Common myeloid progenitor, CD34-positive (primary cell): ENCODE measurements around the gene TCTN3.
A peak's percentile ranks its signal among the peaks of the same experiment; 100 is the strongest.
"Not testable (repeated sequence)": the region's sequence is repeated elsewhere in the genome, so short reads cannot be mapped to it uniquely, and the experiment has no call there.

Source experiments
- CTCF ChIA-PET: fragments of 350-600 bp; sonication (Branson Sonifier 250); formaldehyde crosslinking; loops from one replicate; lab custom pipeline; 2021; ENCODE audit warnings: antibody characterized with exemption; lab: Charles Lee
- POLR2A ChIA-PET: fragments of 350-600 bp; sonication (Branson Sonifier 250); formaldehyde crosslinking; loops from one replicate; lab custom pipeline; 2021; ENCODE audit warnings: antibody characterized with exemption; lab: Charles Lee
- DNase-seq, 3 donors: peaks; one replicate each; pipeline versions ENCODE4 v3.0.0 to v3.0.0-alpha.2; 2013
- H3K27ac ChIP-seq, 2 experiments: 1 replicate in 1 of 2; 2 replicates in 1 of 2; pipeline ENCODE4 v1.7.0; 2013; ENCODE audit warnings: inconsistent platforms in 2 of 2, low read length in 2 of 2, mild to moderate bottlenecking in 2 of 2, low read depth in 1 of 2, moderate library complexity in 1 of 2; ENCODE audit not compliant: severe bottlenecking in 2 of 2, insufficient read depth in 1 of 2, poor library complexity in 1 of 2
- H3K27me3 ChIP-seq, 5 experiments: replicated peaks in 2 of 5; 1 replicate in 3 of 5; 2 replicates in 2 of 5; pipeline versions ENCODE4 v1.6.1 to v1.7.0; 2013; ENCODE audit warnings: low read length in 4 of 5, mild to moderate bottlenecking in 2 of 5, moderate library complexity in 2 of 5, inconsistent platforms in 1 of 5; ENCODE audit not compliant: insufficient read depth in 5 of 5, control insufficient read depth in 4 of 5
- H3K36me3 ChIP-seq, 4 experiments: 1 replicate in 2 of 4; 2 replicates in 2 of 4; pipeline versions ENCODE4 v1.6.1 to v1.7.0; 2013; ENCODE audit warnings: low read length in 3 of 4, control low read depth in 1 of 4, mild to moderate bottlenecking in 1 of 4; ENCODE audit not compliant: control insufficient read depth in 4 of 4, insufficient read depth in 4 of 4
- H3K4me1 ChIP-seq, 4 experiments: 1 replicate in 3 of 4; 2 replicates in 1 of 4; pipeline versions ENCODE4 v1.6.1 to v1.7.1; 2013; ENCODE audit warnings: low read length in 3 of 4, mild to moderate bottlenecking in 3 of 4, control low read depth in 1 of 4, inconsistent platforms in 1 of 4, moderate library complexity in 1 of 4; ENCODE audit not compliant: control insufficient read depth in 4 of 4, insufficient read depth in 4 of 4; ENCODE audit errors: control extremely low read depth in 1 of 4
- H3K4me3 ChIP-seq, 7 experiments: 1 replicate in 4 of 7; 2 replicates in 3 of 7; pipeline versions ENCODE4 v1.5.1 to v1.7.0; 2013; ENCODE audit warnings: mild to moderate bottlenecking in 7 of 7, low read length in 6 of 7, moderate library complexity in 6 of 7, inconsistent platforms in 2 of 7, low read depth in 2 of 7, control low read depth in 1 of 7; ENCODE audit not compliant: insufficient read depth in 4 of 7, control insufficient read depth in 1 of 7; ENCODE audit errors: extremely low read depth in 1 of 7
- H3K9me3 ChIP-seq, 5 experiments: 1 replicate in 4 of 5; 2 replicates in 1 of 5; pipeline versions ENCODE4 v1.6.1 to v1.7.1; 2013; ENCODE audit warnings: low read length in 4 of 5, mild to moderate bottlenecking in 2 of 5, inconsistent platforms in 1 of 5, low read depth in 1 of 5, moderate library complexity in 1 of 5; ENCODE audit not compliant: control insufficient read depth in 4 of 5, insufficient read depth in 2 of 5; ENCODE audit errors: control extremely low read depth in 1 of 5
- WGBS: methylation state at CpG from one replicate; pipeline ENCODE4 v1.1.5; 2013; ENCODE audit not compliant: insufficient coverage; 5-methylcytosine and 5-hydroxymethylcytosine counted together

TCTN3 gene

GRCh38 chr10:95691281-95691680 is 2.4 kb downstream of the TCTN3 start:
- H3K36me3 ChIP-seq: peaks cover 6 to 46% (median 28%) of the 10 kb centered on the region in 4 experiments
- no peaks in the 10 kb centered on the region for H3K27me3 ChIP-seq
- POLR2A ChIA-PET: no interaction called here
- CTCF ChIA-PET: interaction anchor here (0.8 to 5.4 kb wide), 2 partner anchors 11 to 151 kb away, joined by 3 to 110 read pairs; no protein-coding TSS in a partner anchor
- H3K9me3 ChIP-seq: no peaks in the 10 kb centered on the region
- no CpG with 5 or more reads among the region's 2 CpGs for WGBS
- peak in 2 of 3 donors; percentile 7 for DNase-seq
- no peak overlapping the region for H3K27ac ChIP-seq
- no peak overlapping the region for H3K4me3 ChIP-seq
- peaks cover 7 to 18% (median 13%) of the 10 kb centered on the region in 4 experiments for H3K4me1 ChIP-seq

- Histone ChIP-seq H3K27ac (no peak overlapping the region), H3K4me1 (peaks cover 7 to 18% (median 13%) of the 10 kb centered on the region in 4 experiments), H3K4me3 (no peak overlapping the region), H3K27me3 (no peaks in the 10 kb centered on the region), H3K36me3 (peaks cover 16 to 69% (median 44%) of the 10 kb centered on the region in 4 experiments), H3K9me3 (no peaks in the 10 kb centered on the region)
- peak in 1 of 3 donors; percentile 2 for DNase-seq
- 100% methylated on average over 1 of the region's 2 CpGs for WGBS
- POLR2A ChIA-PET: interaction anchor here (1.4 kb wide), 1 partner anchor 11 kb away, joined by 5 read pairs; no protein-coding TSS in a partner anchor
- CTCF ChIA-PET: interaction anchor here (0.9 to 1.3 kb wide), 4 partner anchors 14 to 176 kb away, joined by 3 to 5 read pairs (median 3); no protein-coding TSS in a partner anchor
Observed at GRCh38 chr10:95688648-95689047, 5.1 kb downstream of the TCTN3 start.

- no peak overlapping the region for H3K4me3 ChIP-seq
- H3K27ac ChIP-seq: no peak overlapping the region
- ChIA-PET CTCF (interaction anchor here (2.3 kb wide), 1 partner anchor 9 kb away, joined by 11 read pairs; the partner anchor contains the start of gene TCTN3), POLR2A (no interaction called here)
- no peaks in the 10 kb centered on the region for H3K9me3 ChIP-seq
- H3K4me1 ChIP-seq: no peaks in the 10 kb centered on the region
- peaks cover 18 to 80% (median 58%) of the 10 kb centered on the region in 4 experiments for H3K36me3 ChIP-seq
- H3K27me3 ChIP-seq: no peaks in the 10 kb centered on the region
- no peak for DNase-seq
Observed at GRCh38 chr10:95683966-95684365, 9.8 kb downstream of the TCTN3 start.

GRCh38 chr10:95675403-95676116 is 18.2 kb downstream of the TCTN3 start:
- POLR2A ChIA-PET: no interaction called here
- no CpG with 5 or more reads among the region's 1 CpG for WGBS
- Histone ChIP-seq H3K27me3 (no peaks in the 10 kb centered on the region), H3K27ac (no peak overlapping the region), H3K36me3 (peaks cover 4 to 32% (median 21%) of the 10 kb centered on the region in 4 experiments), H3K4me1 (no peaks in the 10 kb centered on the region), H3K9me3 (no peaks in the 10 kb centered on the region), H3K4me3 (no peak overlapping the region)
- no peak for DNase-seq
- CTCF ChIA-PET: no interaction called here

- no peak for DNase-seq
- CTCF ChIA-PET: interaction anchor here (1.0 kb wide), 1 partner anchor 19 kb away, joined by 3 read pairs; the partner anchor contains the start of gene TCTN3
- no peak overlapping the region for H3K27ac ChIP-seq
- H3K4me3 ChIP-seq: no peak overlapping the region
- POLR2A ChIA-PET: no interaction called here
- WGBS: no CpG with 5 or more reads among the region's 1 CpG
- no peaks in the 10 kb centered on the region for H3K4me1 ChIP-seq
- H3K9me3 ChIP-seq: no peaks in the 10 kb centered on the region
- H3K36me3 ChIP-seq: peaks cover 4 to 24% (median 15%) of the 10 kb centered on the region in 4 experiments
- H3K27me3 ChIP-seq: no peaks in the 10 kb centered on the region
Observed at GRCh38 chr10:95674643-95675042, 19.1 kb downstream of the TCTN3 start.

- WGBS: 96% methylated on average over 4 of the region's 7 CpGs
- CTCF ChIA-PET, H3K27me3 ChIP-seq, DNase-seq, H3K9me3 ChIP-seq, H3K4me3 ChIP-seq, H3K4me1 ChIP-seq, H3K27ac ChIP-seq, POLR2A ChIA-PET: not testable (repeated sequence)
- peaks cover 4 to 22% (median 12%) of the 10 kb centered on the region in 4 experiments for H3K36me3 ChIP-seq
Observed at GRCh38 chr10:95672641-95673040, 21.1 kb downstream of the TCTN3 start.

- Histone ChIP-seq H3K4me3 (no peak overlapping the region), H3K27me3 (no peaks in the 10 kb centered on the region), H3K9me3 (no peaks in the 10 kb centered on the region), H3K27ac (no peak overlapping the region), H3K4me1 (no peaks in the 10 kb centered on the region), H3K36me3 (peaks cover 2 to 28% (median 16%) of the 10 kb centered on the region in 4 experiments)
- ChIA-PET POLR2A (no interaction called here), CTCF (interaction anchor here (1.2 kb wide), 1 partner anchor 13 kb away, joined by 3 read pairs; no protein-coding TSS in a partner anchor)
- DNase-seq: peak in 2 of 3 donors; percentile 14 to 55
Observed at GRCh38 chr10:95664543-95664942, 29.2 kb downstream of the TCTN3 start.
